ENCODE data around the gene CUL3.

GRCh38 chr2:224517963-224518362 is 67.2 kb downstream of the CUL3 start:
- no peak for TF ChIP-seq CTCF (IDR thresholded peaks at IDR 0.05 in 4 of 5, conservative IDR thresholded peaks at IDR 0.05 in 1 of 5)
- TF ChIP-seq POLR2A (IDR thresholded peaks at IDR 0.05): no peak

Data from gastrocnemius medialis (tissue), 4 donors.